ENCODE results near the gene GALNT14.

The GALNT14 gene

GRCh38 chr2:31089645-31090044, 48.6 kb downstream of the GALNT14 start:
- peaks cover 15% of the 10 kb centered on the region for H3K4me1 ChIP-seq (ENCODE audit: control insufficient read depth, insufficient read depth, low read depth, low read length)
- H3K4ac ChIP-seq (ENCODE audit: low read depth in 1 of 2, low read length in 2 of 2), result no peak overlapping the region
- no peak overlapping the region for H2BK120ac ChIP-seq (ENCODE audit: low read depth, low read length)
- DNase-seq, result no peak
- H3K9me3 ChIP-seq (ENCODE audit: control insufficient read depth, low read length), result peaks cover 4% of the 10 kb centered on the region
- no peak overlapping the region for H3K23ac ChIP-seq (ENCODE audit: low read length in 2 of 2)
- H2AFZ ChIP-seq (ENCODE audit: low read depth, low read length), result no peak overlapping the region
- H4K91ac ChIP-seq (ENCODE audit: low read length), result no peak overlapping the region
- H2BK15ac ChIP-seq (ENCODE audit: low read depth, poor library complexity, severe bottlenecking), result no peak overlapping the region
- no peak overlapping the region for H2BK5ac ChIP-seq (ENCODE audit: low read depth, low read length, poor library complexity, severe bottlenecking)
- no peaks in the 10 kb centered on the region for H3K36me3 ChIP-seq (ENCODE audit: control insufficient read depth in 1 of 2, insufficient read depth in 2 of 2, low read depth in 1 of 2, low read length in 2 of 2)
- no peak overlapping the region for H2BK12ac ChIP-seq (ENCODE audit: low read length in 2 of 2)
- H2AK5ac ChIP-seq (ENCODE audit: low read length, severe bottlenecking), result peak overlapping the region; percentile 63
- no peak overlapping the region for H3K9ac ChIP-seq (ENCODE audit: low read length)
- H3K27me3 ChIP-seq (ENCODE audit: control insufficient read depth in 1 of 2, insufficient read depth in 1 of 2, low read length in 2 of 2), result peaks cover 0 to 5% of the 10 kb centered on the region in 2 experiments
- no peak overlapping the region for H3K14ac ChIP-seq (ENCODE audit: low read length in 2 of 2)
- WGBS, result 51% methylated on average over 2 of the region's 2 CpGs
- peaks cover 37% of the 10 kb centered on the region for H3K79me1 ChIP-seq (replicated peaks; ENCODE audit: low read length, poor library complexity, severe bottlenecking)
- no peak overlapping the region for H3K18ac ChIP-seq (ENCODE audit: low read depth in 1 of 2, low read length in 2 of 2)
- H4K8ac ChIP-seq (ENCODE audit: low read length), result no peak overlapping the region
- H3K4me2 ChIP-seq (ENCODE audit: low read length, poor library complexity, severe bottlenecking), result no peak overlapping the region
- H3K27ac ChIP-seq (ENCODE audit: low read length, poor library complexity, severe bottlenecking), result no peak overlapping the region
- no peak overlapping the region for H3K4me3 ChIP-seq (ENCODE audit: insufficient read depth in 1 of 2, low read depth in 1 of 2, low read length in 2 of 2)

- no peak overlapping the region for H2BK120ac ChIP-seq (ENCODE audit: low read depth, low read length)
- no peak overlapping the region for H2BK15ac ChIP-seq (ENCODE audit: low read depth, poor library complexity, severe bottlenecking)
- no peak overlapping the region for H3K18ac ChIP-seq (ENCODE audit: low read depth in 1 of 2, low read length in 2 of 2)
- peaks cover 0 to 13% of the 10 kb centered on the region in 2 experiments for H3K27me3 ChIP-seq (ENCODE audit: control insufficient read depth in 1 of 2, insufficient read depth in 1 of 2, low read length in 2 of 2)
- H4K91ac ChIP-seq (ENCODE audit: low read length), result no peak overlapping the region
- no peak overlapping the region for H3K4me2 ChIP-seq (ENCODE audit: low read length, poor library complexity, severe bottlenecking)
- peaks cover 37% of the 10 kb centered on the region for H3K79me1 ChIP-seq (replicated peaks; ENCODE audit: low read length, poor library complexity, severe bottlenecking)
- H3K9ac ChIP-seq (ENCODE audit: low read length), result no peak overlapping the region
- H3K4ac ChIP-seq (ENCODE audit: low read depth in 1 of 2, low read length in 2 of 2), result no peak overlapping the region
- H3K36me3 ChIP-seq (ENCODE audit: control insufficient read depth in 1 of 2, insufficient read depth in 2 of 2, low read depth in 1 of 2, low read length in 2 of 2), result no peaks in the 10 kb centered on the region
- H2AFZ ChIP-seq (ENCODE audit: low read depth, low read length), result no peak overlapping the region
- no peak overlapping the region for H3K27ac ChIP-seq (ENCODE audit: low read length, poor library complexity, severe bottlenecking)
- H2BK12ac ChIP-seq (ENCODE audit: low read length in 2 of 2), result no peak overlapping the region
- no peak overlapping the region for H3K23ac ChIP-seq (ENCODE audit: low read length in 2 of 2)
- H4K8ac ChIP-seq (ENCODE audit: low read length), result no peak overlapping the region
- peaks cover 4% of the 10 kb centered on the region for H3K9me3 ChIP-seq (ENCODE audit: control insufficient read depth, low read length)
- DNase-seq, result no peak
- no peak overlapping the region for H3K4me3 ChIP-seq (ENCODE audit: insufficient read depth in 1 of 2, low read depth in 1 of 2, low read length in 2 of 2)
- H3K4me1 ChIP-seq (ENCODE audit: control insufficient read depth, insufficient read depth, low read depth, low read length), result peaks cover 21% of the 10 kb centered on the region
- H2AK5ac ChIP-seq (ENCODE audit: low read length, severe bottlenecking), result peak overlapping the region; percentile 95
- no peak overlapping the region for H2BK5ac ChIP-seq (ENCODE audit: low read depth, low read length, poor library complexity, severe bottlenecking)
- WGBS, result 69% methylated on average over 6 of the region's 6 CpGs
- H3K14ac ChIP-seq (ENCODE audit: low read length in 2 of 2), result no peak overlapping the region
Measured at GRCh38 chr2:31088504-31089195, 49.6 kb downstream of the GALNT14 start.

- no peak overlapping the region for H3K18ac ChIP-seq (ENCODE audit: low read depth in 1 of 2, low read length in 2 of 2)
- peak overlapping the region; percentile 51 for H2BK5ac ChIP-seq (ENCODE audit: low read depth, low read length, poor library complexity, severe bottlenecking)
- H3K4ac ChIP-seq (ENCODE audit: low read depth in 1 of 2, low read length in 2 of 2), result no peak overlapping the region
- peaks cover 32% of the 10 kb centered on the region for H3K79me1 ChIP-seq (replicated peaks; ENCODE audit: low read length, poor library complexity, severe bottlenecking)
- WGBS, result 55% methylated on average over 2 of the region's 3 CpGs
- H4K8ac ChIP-seq (ENCODE audit: low read length), result no peak overlapping the region
- H3K9me3 ChIP-seq (ENCODE audit: control insufficient read depth, low read length), result peaks cover 4% of the 10 kb centered on the region
- H3K27ac ChIP-seq (ENCODE audit: low read length, poor library complexity, severe bottlenecking), result peak overlapping the region; percentile 82
- H3K4me3 ChIP-seq (ENCODE audit: insufficient read depth in 1 of 2, low read depth in 1 of 2, low read length in 2 of 2), result no peak overlapping the region
- no peak overlapping the region for H3K23ac ChIP-seq (ENCODE audit: low read length in 2 of 2)
- no peak overlapping the region for H4K91ac ChIP-seq (ENCODE audit: low read length)
- H3K27me3 ChIP-seq (ENCODE audit: control insufficient read depth in 1 of 2, insufficient read depth in 1 of 2, low read length in 2 of 2), result peaks cover 0 to 14% of the 10 kb centered on the region in 2 experiments
- H3K4me2 ChIP-seq (ENCODE audit: low read length, poor library complexity, severe bottlenecking), result no peak overlapping the region
- no peak overlapping the region for H2BK12ac ChIP-seq (ENCODE audit: low read length in 2 of 2)
- H3K9ac ChIP-seq (ENCODE audit: low read length), result no peak overlapping the region
- no peak for DNase-seq
- peaks cover 28% of the 10 kb centered on the region for H3K4me1 ChIP-seq (ENCODE audit: control insufficient read depth, insufficient read depth, low read depth, low read length)
- H2BK15ac ChIP-seq (ENCODE audit: low read depth, poor library complexity, severe bottlenecking), result no peak overlapping the region
- no peaks in the 10 kb centered on the region for H3K36me3 ChIP-seq (ENCODE audit: control insufficient read depth in 1 of 2, insufficient read depth in 2 of 2, low read depth in 1 of 2, low read length in 2 of 2)
- no peak overlapping the region for H2BK120ac ChIP-seq (ENCODE audit: low read depth, low read length)
- H2AFZ ChIP-seq (ENCODE audit: low read depth, low read length), result no peak overlapping the region
- no peak overlapping the region for H2AK5ac ChIP-seq (ENCODE audit: low read length, severe bottlenecking)
- H3K14ac ChIP-seq (ENCODE audit: low read length in 2 of 2), result no peak overlapping the region
Measured at GRCh38 chr2:31087491-31087890, 50.7 kb downstream of the GALNT14 start.

- Histone ChIP-seq H2BK15ac (ENCODE audit: low read depth, poor library complexity, severe bottlenecking) (no peak overlapping the region), H3K4ac (ENCODE audit: low read depth in 1 of 2, low read length in 2 of 2) (no peak overlapping the region), H3K18ac (ENCODE audit: low read depth in 1 of 2, low read length in 2 of 2) (no peak overlapping the region), H2AFZ (ENCODE audit: low read depth, low read length) (no peak overlapping the region), H3K9me3 (ENCODE audit: control insufficient read depth, low read length) (peaks cover 4% of the 10 kb centered on the region), H3K27me3 (ENCODE audit: control insufficient read depth in 1 of 2, insufficient read depth in 1 of 2, low read length in 2 of 2) (peaks cover 0 to 14% of the 10 kb centered on the region in 2 experiments), H3K4me1 (ENCODE audit: control insufficient read depth, insufficient read depth, low read depth, low read length) (peaks cover 33% of the 10 kb centered on the region), H3K23ac (ENCODE audit: low read length in 2 of 2) (no peak overlapping the region), H2AK5ac (ENCODE audit: low read length, severe bottlenecking) (peak overlapping the region; percentile 28), H2BK12ac (ENCODE audit: low read length in 2 of 2) (no peak overlapping the region), H3K9ac (ENCODE audit: low read length) (no peak overlapping the region), H3K79me1 (replicated peaks; ENCODE audit: low read length, poor library complexity, severe bottlenecking) (peaks cover 26% of the 10 kb centered on the region), H2BK5ac (ENCODE audit: low read depth, low read length, poor library complexity, severe bottlenecking) (no peak overlapping the region), H4K91ac (ENCODE audit: low read length) (no peak overlapping the region), H3K4me2 (ENCODE audit: low read length, poor library complexity, severe bottlenecking) (no peak overlapping the region), H3K36me3 (ENCODE audit: control insufficient read depth in 1 of 2, insufficient read depth in 2 of 2, low read depth in 1 of 2, low read length in 2 of 2) (no peaks in the 10 kb centered on the region), H3K14ac (ENCODE audit: low read length in 2 of 2) (no peak overlapping the region), H3K27ac (ENCODE audit: low read length, poor library complexity, severe bottlenecking) (no peak overlapping the region), H3K4me3 (ENCODE audit: insufficient read depth in 1 of 2, low read depth in 1 of 2, low read length in 2 of 2) (no peak overlapping the region), H4K8ac (ENCODE audit: low read length) (no peak overlapping the region), H2BK120ac (ENCODE audit: low read depth, low read length) (no peak overlapping the region)
- no peak for DNase-seq
- WGBS, result 93% methylated on average over 2 of the region's 4 CpGs
Measured at GRCh38 chr2:31086590-31086989, 51.6 kb downstream of the GALNT14 start.

Measured in mesenchymal stem cell (in vitro differentiated cells and primary cell).